Muscle of leg (tissue), 16 donors: ENCODE data around the gene JOSD2. TPM values are rescaled to one million over a fixed set of nuclear protein-coding genes. Genes with fewer than 3 reads are reported as not detected.

Source experiments
- DNase-seq: peaks from one replicate; pipeline ENCODE4 v3.0.0; 2013
- H3K27ac ChIP-seq: one replicate; pipeline ENCODE4 v1.5.1; 2013; ENCODE audit warnings: mild to moderate bottlenecking, low read length, control low read depth
- H3K27me3 ChIP-seq: one replicate; pipeline ENCODE4 v1.6.1; 2013; ENCODE audit warnings: low read length; ENCODE audit not compliant: control insufficient read depth, insufficient read depth
- H3K36me3 ChIP-seq: one replicate; pipeline ENCODE4 v1.6.1; 2013; ENCODE audit warnings: low read length; ENCODE audit not compliant: control insufficient read depth, insufficient read depth
- H3K4me1 ChIP-seq: one replicate; pipeline ENCODE4 v1.6.1; 2013; ENCODE audit warnings: low read length; ENCODE audit not compliant: control insufficient read depth, insufficient read depth
- H3K4me3 ChIP-seq: one replicate; pipeline ENCODE4 v1.5.1; 2013; ENCODE audit warnings: low read length, control low read depth
- H3K9me3 ChIP-seq: replicated peaks from 2 replicates; pipeline ENCODE4 v1.6.1; 2013; ENCODE audit warnings: low read depth, low read length; ENCODE audit not compliant: control insufficient read depth
- WGBS: methylation state at CpG from one replicate; pipeline ENCODE4 v1.1.5; 2013; ENCODE audit warnings: missing lambda C conversion rate; ENCODE audit not compliant: insufficient coverage; 5-methylcytosine and 5-hydroxymethylcytosine counted together
- long read RNA-seq, 11 donors: transcript quantifications; one replicate each; lab custom pipeline, GENCODE V29; 2026
- polyA plus RNA-seq, 8 donors: library from polyadenylated mRNA; unstranded; fragments of 120-200 nt; gene quantifications; one replicate each; pipeline versions ENCODE4 v1.2.1 to v1.2.3, GENCODE V29; 2013; ENCODE audit warnings: inconsistent platforms in 1 of 8, low replicate concordance in 1 of 8; ENCODE audit not compliant: insufficient read length in 8 of 8, insufficient read depth in 1 of 8
- total RNA-seq: library from RNA; stranded (reverse); fragments of 120-200 nt; gene quantifications from one replicate; pipeline ENCODE4 v1.2.4, GENCODE V29; 2013

JOSD2 gene, protein sequence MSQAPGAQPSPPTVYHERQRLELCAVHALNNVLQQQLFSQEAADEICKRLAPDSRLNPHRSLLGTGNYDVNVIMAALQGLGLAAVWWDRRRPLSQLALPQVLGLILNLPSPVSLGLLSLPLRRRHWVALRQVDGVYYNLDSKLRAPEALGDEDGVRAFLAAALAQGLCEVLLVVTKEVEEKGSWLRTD
- total RNA-seq (16.2 TPM), polyA plus RNA-seq (10 to 100 TPM; 21.6 to 31.6 (median 26.5) TPM)
- long read RNA-seq, donor 1, transcript JOSD2-204 (5 exons, 996 nt), result major isoform, 6 of 7 reads
- long read RNA-seq, donor 1, partial matches to known transcripts, result 0 of 7 reads
- long read RNA-seq, donor 1, other reads (novel, unspliced or antisense), result 0 of 7 reads
- long read RNA-seq, donor 2, partial matches to known transcripts, result 0 of 1 reads
- long read RNA-seq, donor 2, other reads (novel, unspliced or antisense), result 0 of 1 reads
- long read RNA-seq, donor 3, transcript JOSD2-205 (5 exons, 802 nt), result minor isoform, 5 of 21 reads
- long read RNA-seq, donor 3, transcript JOSD2-204 (5 exons, 996 nt), result major isoform, 15 of 21 reads
- long read RNA-seq, donor 3, partial matches to known transcripts, result 0 of 21 reads
- long read RNA-seq, donor 3, other reads (novel, unspliced or antisense), result 0 of 21 reads
- long read RNA-seq, donor 4, transcript JOSD2-204 (5 exons, 996 nt), result major isoform, 7 of 10 reads
- long read RNA-seq, donor 4, partial matches to known transcripts, result 0 of 10 reads
- long read RNA-seq, donor 4, other reads (novel, unspliced or antisense), result 0 of 10 reads
- long read RNA-seq, donor 5, transcript JOSD2-205 (5 exons, 802 nt), result minor isoform, 7 of 46 reads
- long read RNA-seq, donor 5, transcript JOSD2-204 (5 exons, 996 nt), result major isoform, 29 of 46 reads
- long read RNA-seq, donor 5, partial matches to known transcripts, result 0 of 46 reads
- long read RNA-seq, donor 5, other reads (novel, unspliced or antisense), result 5 of 46 reads
- long read RNA-seq, donor 6, transcript JOSD2-205 (5 exons, 802 nt), result minor isoform, 9 of 35 reads
- long read RNA-seq, donor 6, transcript JOSD2-204 (5 exons, 996 nt), result major isoform, 23 of 35 reads
- long read RNA-seq, donor 6, partial matches to known transcripts, result 0 of 35 reads
- long read RNA-seq, donor 6, other reads (novel, unspliced or antisense), result 0 of 35 reads
- long read RNA-seq, donor 7, transcript JOSD2-204 (5 exons, 996 nt), result major isoform, 20 of 29 reads
- long read RNA-seq, donor 7, partial matches to known transcripts, result 0 of 29 reads
- long read RNA-seq, donor 7, other reads (novel, unspliced or antisense), result 6 of 29 reads
- long read RNA-seq, donor 8, transcript JOSD2-204 (5 exons, 996 nt), result major isoform, 5 of 5 reads
- long read RNA-seq, donor 8, partial matches to known transcripts, result 0 of 5 reads
- long read RNA-seq, donor 8, other reads (novel, unspliced or antisense), result 0 of 5 reads
- long read RNA-seq, donor 9, transcript JOSD2-204 (5 exons, 996 nt), result major isoform, 6 of 8 reads
- long read RNA-seq, donor 9, partial matches to known transcripts, result 0 of 8 reads
- long read RNA-seq, donor 9, other reads (novel, unspliced or antisense), result 0 of 8 reads
- long read RNA-seq, donor 10, transcript JOSD2-204 (5 exons, 996 nt), result major isoform, 16 of 23 reads
- long read RNA-seq, donor 10, transcript JOSD2-205 (5 exons, 802 nt), result minor isoform, 5 of 23 reads
- long read RNA-seq, donor 10, partial matches to known transcripts, result 0 of 23 reads
- long read RNA-seq, donor 10, other reads (novel, unspliced or antisense), result 0 of 23 reads
- long read RNA-seq, donor 11, transcript JOSD2-204 (5 exons, 996 nt), result major isoform, 6 of 12 reads
- long read RNA-seq, donor 11, partial matches to known transcripts, result 0 of 12 reads
- long read RNA-seq, donor 11, other reads (novel, unspliced or antisense), result 0 of 12 reads

DNA sequence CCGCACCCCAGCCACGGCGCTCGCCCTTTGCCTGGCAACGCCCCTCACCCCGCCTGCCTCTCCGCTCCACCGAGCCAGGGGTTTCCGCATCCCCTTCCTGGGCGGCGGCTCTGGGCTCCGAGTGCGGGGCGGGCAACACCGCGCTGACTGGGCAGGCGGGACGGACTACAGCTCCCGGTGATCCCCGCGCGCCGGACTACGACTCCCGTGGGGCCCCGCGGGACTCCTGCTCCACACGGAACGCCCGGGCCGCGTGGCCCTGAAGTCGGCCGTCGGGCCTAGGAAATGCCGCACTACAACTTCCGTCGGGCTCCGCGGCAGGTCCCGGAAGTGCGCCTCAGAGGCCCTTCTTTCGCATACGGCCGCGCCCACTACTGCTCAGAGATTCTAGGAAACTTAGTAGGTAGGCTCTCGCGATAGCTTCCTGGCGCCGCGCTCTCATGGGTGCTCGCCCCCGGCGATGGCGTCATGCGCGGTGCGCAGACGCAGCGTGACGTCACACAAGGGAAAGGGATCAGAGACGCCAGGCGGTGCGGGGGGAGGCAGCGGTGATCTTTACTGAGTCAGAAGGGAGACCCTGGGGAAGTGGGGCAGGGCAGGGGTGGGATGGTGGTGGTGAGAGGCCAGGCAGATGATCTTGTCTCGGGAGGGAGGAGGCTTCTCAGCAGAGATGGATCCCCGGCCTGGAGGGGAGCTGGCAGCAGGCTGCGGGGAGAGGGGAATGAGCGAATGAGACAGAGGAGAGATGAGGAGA, at the start of gene JOSD2:
Gene JOSD2 (minus strand): TSS at position 123 of the 754 bp plus-strand sequence. CDS start 760 bp downstream, outside the sequence.
- H3K36me3 ChIP-seq, result no peaks in the 10 kb centered on the region
- H3K27me3 ChIP-seq, result no peaks in the 10 kb centered on the region
- peak within 1 kb of the TSS; percentile 71 for H3K4me3 ChIP-seq
- DNase-seq, result peak; percentile 100
- WGBS, result under 1% methylated on average over 69 of the region's 69 CpGs
- no peaks in the 10 kb centered on the region for H3K9me3 ChIP-seq
- H3K27ac ChIP-seq, result peak within 1 kb of the TSS; percentile 97
- H3K4me1 ChIP-seq, result peaks cover 38% of the 10 kb centered on the region

DNA sequence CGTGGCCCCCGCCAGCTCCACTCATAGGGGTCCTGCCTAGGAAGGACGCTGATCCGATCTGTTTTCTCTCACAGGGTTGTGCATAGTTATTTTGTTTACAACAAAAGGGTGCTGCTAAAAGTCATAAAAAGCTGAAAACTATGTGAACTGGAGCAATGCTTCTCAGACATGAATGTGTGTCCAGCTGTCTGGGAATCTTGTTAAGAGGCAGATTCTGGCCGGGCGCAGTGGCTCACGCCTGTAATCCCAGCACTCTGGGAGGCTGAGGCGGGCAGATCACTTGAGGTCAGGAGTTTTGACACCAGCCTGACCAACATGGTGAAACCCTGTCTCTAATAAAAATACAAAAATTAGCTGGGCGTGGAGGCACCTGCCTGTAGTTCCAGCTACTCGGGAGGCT, 48.6 kb upstream of the JOSD2 start:
- 72% methylated on average over 8 of the region's 10 CpGs for WGBS
- Histone ChIP-seq H3K4me3 (no peak overlapping the region), H3K27ac (no peak overlapping the region), H3K36me3 (no peaks in the 10 kb centered on the region), H3K4me1 (peaks cover 12% of the 10 kb centered on the region), H3K27me3 (peaks cover 51% of the 10 kb centered on the region), H3K9me3 (no peaks in the 10 kb centered on the region)
- no peak for DNase-seq

DNA sequence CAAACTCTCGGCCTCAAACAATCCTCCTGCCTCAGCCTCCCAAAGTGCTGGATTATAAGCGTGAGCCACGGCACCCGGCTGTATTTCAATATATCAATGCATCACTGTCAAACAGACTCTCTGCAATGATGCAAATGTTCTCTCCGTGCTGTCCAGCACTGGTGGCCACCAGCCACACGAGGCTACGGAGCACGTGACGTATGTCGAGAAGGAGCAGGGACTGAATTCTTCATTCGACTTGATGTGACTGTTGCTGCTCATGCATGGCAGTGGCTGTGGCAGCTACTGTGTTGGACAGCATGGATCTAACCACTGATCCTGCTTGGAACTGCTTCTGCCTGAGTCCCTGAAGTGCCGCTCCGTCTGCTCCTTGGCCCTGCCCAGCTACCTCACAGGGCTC, 47.5 kb upstream of the JOSD2 start:
- Histone ChIP-seq H3K4me1 (peaks cover 12% of the 10 kb centered on the region), H3K27me3 (peaks cover 43% of the 10 kb centered on the region), H3K36me3 (no peaks in the 10 kb centered on the region), H3K27ac (no peak overlapping the region), H3K4me3 (no peak overlapping the region), H3K9me3 (no peaks in the 10 kb centered on the region)
- no peak for DNase-seq
- 85% methylated on average over 13 of the region's 13 CpGs for WGBS

DNA sequence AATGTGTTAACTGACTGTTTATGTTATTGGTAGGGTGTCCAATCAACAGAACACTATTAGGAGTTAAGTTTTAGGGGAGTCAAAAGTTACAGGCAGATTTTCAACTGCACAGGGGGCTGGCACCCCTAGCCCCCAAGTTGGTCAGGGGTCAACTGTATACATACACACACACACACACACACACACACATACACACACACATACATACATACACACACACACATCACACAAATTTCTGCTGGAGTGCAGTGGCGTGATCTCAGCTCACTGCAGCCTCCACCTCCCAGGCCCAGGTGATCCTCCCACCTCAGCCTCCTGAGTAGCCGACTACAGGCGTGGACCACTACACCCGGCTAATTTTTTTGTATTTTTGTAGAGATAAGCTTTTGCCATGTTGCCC, 47.0 kb upstream of the JOSD2 start:
- no peak overlapping the region for H3K4me3 ChIP-seq
- peaks cover 41% of the 10 kb centered on the region for H3K27me3 ChIP-seq
- peaks cover 12% of the 10 kb centered on the region for H3K4me1 ChIP-seq
- no CpG with 5 or more reads among the region's 4 CpGs for WGBS
- H3K9me3 ChIP-seq, result no peaks in the 10 kb centered on the region
- H3K36me3 ChIP-seq, result no peaks in the 10 kb centered on the region
- no peak for DNase-seq
- no peak overlapping the region for H3K27ac ChIP-seq

DNA sequence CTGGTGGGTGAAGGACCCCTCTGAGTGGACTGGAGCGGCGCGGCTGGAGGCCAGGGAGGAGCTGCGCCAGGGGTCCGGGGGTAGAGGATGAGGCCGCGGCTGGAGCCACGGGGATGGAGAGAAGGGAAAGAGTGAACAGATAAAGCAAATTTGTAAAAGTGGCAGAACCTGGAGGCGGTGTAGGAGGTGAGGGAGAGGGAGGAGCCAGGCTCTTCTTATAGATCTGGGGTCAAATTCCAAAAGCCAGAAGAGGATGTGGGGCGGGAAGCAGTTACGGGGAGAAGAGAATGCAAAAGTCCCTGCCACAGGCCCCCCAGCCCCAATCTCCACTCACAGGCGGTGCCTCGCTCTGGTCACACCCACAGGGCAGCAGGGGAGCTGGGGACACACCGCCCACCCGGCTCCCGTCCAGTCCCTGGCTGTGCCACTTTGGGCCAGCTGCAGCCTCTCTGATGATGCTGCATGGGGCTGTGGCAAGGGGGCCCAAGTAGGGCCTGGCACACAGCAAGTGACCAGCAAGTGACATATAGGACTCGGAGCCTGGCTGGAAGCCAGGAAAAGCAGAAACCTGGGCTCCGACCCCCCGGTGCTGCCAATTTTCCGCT, 46.1 kb upstream of the JOSD2 start:
- Histone ChIP-seq H3K27ac (no peak overlapping the region), H3K27me3 (peaks cover 44% of the 10 kb centered on the region), H3K4me1 (peaks cover 13% of the 10 kb centered on the region), H3K4me3 (peak overlapping the region; percentile 36), H3K9me3 (no peaks in the 10 kb centered on the region), H3K36me3 (no peaks in the 10 kb centered on the region)
- WGBS, result 13% methylated on average over 17 of the region's 20 CpGs
- DNase-seq, result no peak

DNA sequence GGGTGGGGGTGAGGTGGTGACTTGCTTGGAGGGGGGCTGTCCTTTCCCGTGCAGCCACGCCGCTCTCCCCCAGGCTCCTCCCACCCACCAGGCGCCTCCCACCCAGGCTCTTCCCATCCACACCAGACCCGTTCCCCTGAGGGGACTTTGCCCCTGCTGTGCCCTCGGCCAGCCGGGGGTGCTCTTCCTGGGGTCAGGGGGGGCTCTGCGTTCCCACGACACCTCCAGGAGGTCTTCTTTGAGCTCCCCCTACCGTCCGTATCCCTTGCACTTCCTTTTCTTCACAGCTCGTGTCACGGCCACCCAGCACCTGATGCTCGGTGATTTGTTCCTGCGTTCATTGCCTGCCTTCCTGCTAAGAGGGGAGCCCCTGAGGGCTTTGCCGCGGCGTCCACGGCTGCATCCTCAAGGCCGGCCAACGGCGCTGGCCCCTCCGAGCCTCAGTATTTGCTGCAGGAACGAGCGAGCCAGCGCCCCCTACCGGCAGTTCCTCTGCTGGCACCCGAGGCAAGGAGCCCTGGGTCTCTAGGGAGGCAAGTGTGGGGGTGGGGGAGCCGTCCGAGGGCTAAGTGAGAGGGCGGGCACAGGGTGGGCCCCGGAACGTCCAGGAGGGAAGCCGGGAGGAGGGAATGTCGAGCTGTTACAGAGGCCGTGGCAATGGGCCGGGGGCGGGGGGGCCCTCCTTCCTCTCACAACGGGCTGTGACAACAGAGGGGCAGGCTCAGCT, 45.5 kb upstream of the JOSD2 start:
- H3K4me1 ChIP-seq, result peaks cover 19% of the 10 kb centered on the region
- DNase-seq, result peak; percentile 82
- H3K27me3 ChIP-seq, result peaks cover 50% of the 10 kb centered on the region
- H3K27ac ChIP-seq, result no peak overlapping the region
- peak overlapping the region; percentile 36 for H3K4me3 ChIP-seq
- H3K9me3 ChIP-seq, result no peaks in the 10 kb centered on the region
- under 1% methylated on average over 27 of the region's 39 CpGs for WGBS
- no peaks in the 10 kb centered on the region for H3K36me3 ChIP-seq

DNA sequence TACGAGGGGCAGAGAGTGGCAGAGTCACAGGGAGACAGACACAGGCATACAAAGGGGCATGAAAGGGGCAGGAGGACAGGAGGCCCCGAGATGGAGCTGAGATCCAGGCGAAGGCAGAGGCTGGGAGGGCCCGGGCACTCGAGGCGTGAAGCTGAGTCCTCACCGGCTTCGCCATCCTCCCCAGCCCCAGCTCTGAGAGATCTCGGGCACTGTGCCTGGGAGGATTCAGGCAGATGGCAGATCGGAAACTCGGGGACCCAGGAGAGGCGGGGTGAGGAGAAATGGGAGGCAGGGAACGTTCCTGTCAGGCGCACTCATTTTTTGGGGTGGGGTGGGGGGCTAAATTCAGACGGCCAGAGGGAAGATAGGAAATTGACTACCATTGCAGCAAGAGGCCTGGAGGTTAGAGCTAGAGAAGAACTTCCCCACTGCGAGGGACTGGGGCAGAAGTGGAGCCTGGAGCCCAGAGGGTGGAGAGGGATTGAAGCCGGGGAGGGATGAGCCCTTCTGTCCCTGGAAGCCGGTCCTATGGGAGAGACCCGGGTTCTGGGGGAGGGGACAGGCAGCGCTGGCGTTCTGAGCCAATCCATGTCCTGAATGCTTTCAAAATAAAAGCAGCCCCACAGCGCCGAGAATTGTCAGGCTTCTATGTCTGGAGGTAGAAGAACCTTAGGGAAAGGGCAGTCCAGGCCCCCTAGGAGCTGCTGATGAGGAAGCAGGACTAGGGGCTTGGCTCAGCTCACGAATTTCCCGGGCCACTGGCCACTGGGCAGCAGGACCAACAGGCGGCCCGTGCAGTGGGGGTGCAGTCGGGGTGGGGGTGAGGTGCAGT, 44.7 kb upstream of the JOSD2 start:
- 30% methylated on average over 21 of the region's 28 CpGs for WGBS
- H3K27ac ChIP-seq, result no peak overlapping the region
- peak; percentile 52 for DNase-seq
- peaks cover 23% of the 10 kb centered on the region for H3K4me1 ChIP-seq
- H3K4me3 ChIP-seq, result no peak overlapping the region
- H3K27me3 ChIP-seq, result peaks cover 58% of the 10 kb centered on the region
- H3K9me3 ChIP-seq, result no peaks in the 10 kb centered on the region
- no peaks in the 10 kb centered on the region for H3K36me3 ChIP-seq
